Nephron (organoid): ENCODE data around the gene UBAC2.

Experiments
- H3K27ac Mint-ChIP-seq, 3 experiments: 2 replicates each; pipeline ENCODE4 v1.8.0; 2020; ENCODE audit warnings: mixed read lengths in 3 of 3, mild to moderate bottlenecking in 2 of 3, moderate library complexity in 1 of 3
- H3K27me3 Mint-ChIP-seq: 2 replicates; pipeline ENCODE4 v1.8.0; 2021; ENCODE audit warnings: low read depth, mild to moderate bottlenecking, moderate library complexity, mixed read lengths
- H3K36me3 Mint-ChIP-seq: 2 replicates; pipeline ENCODE4 v1.8.0; 2020; ENCODE audit warnings: low read depth, mixed read lengths
- H3K4me1 Mint-ChIP-seq: 2 replicates; pipeline ENCODE4 v1.8.0; 2020; ENCODE audit warnings: mixed read lengths
- H3K4me3 Mint-ChIP-seq, 3 experiments: 2 replicates each; pipeline ENCODE4 v1.8.0; 2020; ENCODE audit warnings: mild to moderate bottlenecking in 3 of 3, mixed read lengths in 3 of 3, moderate library complexity in 2 of 3
- H3K9me3 Mint-ChIP-seq: 2 replicates; pipeline ENCODE4 v1.8.0; 2020; ENCODE audit warnings: mixed read lengths
- CTCF ChIP-seq, 3 experiments: fragments of 200-600 bp; sonication (generic); IDR thresholded peaks; one replicate each; pipeline ENCODE4 v1.5.0; 2021; ENCODE audit warnings: antibody characterized with exemption in 3 of 3; ENCODE audit not compliant: unreplicated experiment in 3 of 3

The UBAC2 gene

GRCh38 chr13:99211421-99212035, 10.9 kb downstream of the UBAC2 start:
- peaks cover 17% of the 10 kb centered on the region for H3K36me3 Mint-ChIP-seq
- no peak overlapping the region for H3K4me3 Mint-ChIP-seq
- peaks cover 34% of the 10 kb centered on the region for H3K4me1 Mint-ChIP-seq
- no peak overlapping the region for H3K27ac Mint-ChIP-seq
- H3K9me3 Mint-ChIP-seq, result no peaks in the 10 kb centered on the region
- no peaks in the 10 kb centered on the region for H3K27me3 Mint-ChIP-seq
- TF ChIP-seq CTCF (IDR thresholded peaks at IDR 0.05; ENCODE audit: unreplicated experiment in 3 of 3), result no peak

DNA sequence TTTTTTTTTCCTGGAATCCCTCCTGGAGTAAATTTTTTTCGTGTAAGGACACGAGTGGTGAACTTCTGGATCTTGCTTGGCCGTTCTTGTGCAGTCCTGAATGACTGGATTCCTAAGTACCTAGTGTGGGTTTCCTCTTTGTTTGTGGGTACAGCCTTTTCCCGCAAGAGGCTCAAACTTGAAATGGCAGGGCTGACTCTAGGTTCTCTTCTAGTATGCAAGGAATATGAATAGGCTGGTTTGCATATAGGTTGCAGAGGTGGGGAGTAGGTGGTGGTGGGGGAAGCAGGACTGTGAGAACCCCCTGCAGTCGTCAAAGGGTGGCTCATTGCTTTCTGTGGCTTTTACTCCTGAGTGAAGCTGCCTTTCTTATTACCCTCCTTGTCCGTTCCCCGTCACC, 13.6 kb downstream of the UBAC2 start:
- no peaks in the 10 kb centered on the region for H3K9me3 Mint-ChIP-seq
- no peak overlapping the region for H3K27ac Mint-ChIP-seq
- no peaks in the 10 kb centered on the region for H3K27me3 Mint-ChIP-seq
- no peak overlapping the region for H3K4me3 Mint-ChIP-seq
- H3K36me3 Mint-ChIP-seq, result peaks cover 11% of the 10 kb centered on the region
- peaks cover 27% of the 10 kb centered on the region for H3K4me1 Mint-ChIP-seq
- no peak for TF ChIP-seq CTCF (IDR thresholded peaks at IDR 0.05; ENCODE audit: unreplicated experiment in 3 of 3)

- H3K4me3 Mint-ChIP-seq, result no peak overlapping the region
- no peaks in the 10 kb centered on the region for H3K27me3 Mint-ChIP-seq
- TF ChIP-seq CTCF (IDR thresholded peaks at IDR 0.05; ENCODE audit: unreplicated experiment in 3 of 3), result no peak
- H3K9me3 Mint-ChIP-seq, result no peaks in the 10 kb centered on the region
- H3K36me3 Mint-ChIP-seq, result peaks cover 11% of the 10 kb centered on the region
- peaks cover 24% of the 10 kb centered on the region for H3K4me1 Mint-ChIP-seq
- no peak overlapping the region for H3K27ac Mint-ChIP-seq
These were observed 14.1 kb downstream of the UBAC2 start for GRCh38 chr13:99214731-99215130.

DNA sequence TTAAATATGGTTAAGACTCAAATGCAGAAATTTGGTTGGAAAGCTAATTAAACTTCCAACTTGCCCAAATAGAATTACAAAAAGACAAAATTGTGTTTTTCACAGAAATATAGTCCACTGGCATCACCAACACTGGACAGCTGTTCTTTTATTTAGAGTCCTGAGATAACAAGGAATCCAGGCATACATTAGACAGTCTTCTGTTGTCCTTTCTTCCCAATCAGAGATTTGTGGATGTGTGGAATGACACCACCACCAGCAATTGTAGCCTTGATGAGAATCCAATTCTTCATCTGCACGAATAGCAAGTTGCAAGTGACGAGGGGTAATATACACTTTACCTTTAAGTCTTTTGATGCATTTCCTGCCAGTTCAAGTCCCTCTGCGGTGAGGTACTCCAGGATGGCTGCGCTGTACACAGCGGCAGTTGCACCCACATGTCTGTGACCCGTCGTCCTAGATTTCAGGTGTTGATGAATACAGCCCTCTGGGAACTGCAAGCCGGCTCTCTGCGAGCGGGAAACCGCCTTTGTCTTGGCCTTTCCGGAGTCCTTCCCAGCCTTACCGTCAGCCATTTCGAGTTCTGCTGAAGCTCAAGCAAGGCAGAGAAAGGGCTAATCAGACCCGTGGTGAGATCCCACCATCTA, 14.7 kb downstream of the UBAC2 start:
- H3K4me1 Mint-ChIP-seq, result peaks cover 24% of the 10 kb centered on the region
- no peaks in the 10 kb centered on the region for H3K9me3 Mint-ChIP-seq
- H3K36me3 Mint-ChIP-seq, result peaks cover 11% of the 10 kb centered on the region
- H3K4me3 Mint-ChIP-seq, result no peak overlapping the region
- H3K27ac Mint-ChIP-seq, result no peak overlapping the region
- TF ChIP-seq CTCF (IDR thresholded peaks at IDR 0.05; ENCODE audit: unreplicated experiment in 3 of 3), result no peak
- no peaks in the 10 kb centered on the region for H3K27me3 Mint-ChIP-seq

DNA sequence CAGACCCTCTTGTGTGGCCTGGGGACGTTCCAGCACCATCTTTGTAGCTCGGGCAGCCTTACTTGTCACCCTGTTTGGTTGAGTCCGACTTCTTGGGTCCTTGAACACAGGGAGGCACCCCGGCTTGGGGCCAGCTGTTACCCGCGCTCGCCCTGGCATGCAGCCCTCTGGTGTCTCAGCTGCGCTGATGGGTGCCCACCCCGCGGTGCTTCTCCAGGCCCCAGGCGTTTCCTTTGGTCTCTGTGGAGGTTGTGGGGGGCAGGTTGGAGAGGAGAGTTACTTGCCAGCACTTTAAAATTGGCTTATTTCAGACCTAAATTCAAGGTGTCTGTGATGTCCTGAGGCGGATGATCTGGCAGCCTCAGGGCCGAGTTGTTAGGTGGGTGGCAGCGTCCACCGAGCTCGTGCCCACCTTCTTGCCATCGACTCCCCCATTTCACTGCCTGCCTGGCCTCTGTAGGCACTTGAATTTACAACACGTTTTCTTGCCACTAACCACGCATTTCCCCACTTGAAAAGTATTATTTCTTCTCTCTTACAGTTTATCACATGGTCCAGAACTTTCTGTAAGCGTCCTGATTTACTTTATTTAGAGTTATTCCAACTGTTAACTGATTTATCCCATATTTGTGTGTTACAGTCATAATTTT, 16.9 kb downstream of the UBAC2 start:
- H3K27me3 Mint-ChIP-seq, result no peaks in the 10 kb centered on the region
- TF ChIP-seq CTCF (IDR thresholded peaks at IDR 0.05; ENCODE audit: unreplicated experiment in 3 of 3), result no peak
- peaks cover 18% of the 10 kb centered on the region for H3K36me3 Mint-ChIP-seq
- no peak overlapping the region for H3K27ac Mint-ChIP-seq
- H3K9me3 Mint-ChIP-seq, result peaks cover 7% of the 10 kb centered on the region
- H3K4me1 Mint-ChIP-seq, result peaks cover 28% of the 10 kb centered on the region
- H3K4me3 Mint-ChIP-seq, result no peak overlapping the region
